ENCODE data around the gene SMCR8. TPM values are rescaled to one million over a fixed set of nuclear protein-coding genes. Genes with fewer than 3 reads are reported as not detected.
"Not testable (repeated sequence)": the region's sequence is repeated elsewhere in the genome, so short reads cannot be mapped to it uniquely, and the experiment has no call there.

Gene SMCR8
- polyA plus RNA-seq, 4 donors, result 11.2 to 17.2 (median 14.9) TPM

GRCh38 chr17:18315562-18315922 is 449 bp downstream of the SMCR8 start:
- no peak for DNase-seq (ENCODE audit: low read depth in 4 of 4, low spot score in 3 of 4)

GRCh38 chr17:18315961-18316360 is 868 bp downstream of the SMCR8 start:
- no peak for DNase-seq (ENCODE audit: low read depth in 4 of 4, low spot score in 3 of 4)

- no peak for DNase-seq (ENCODE audit: low read depth in 4 of 4, low spot score in 3 of 4)
These were observed 3.0 kb downstream of the SMCR8 start for GRCh38 chr17:18318117-18318516.

- DNase-seq (ENCODE audit: low read depth in 4 of 4, low spot score in 3 of 4), result no peak
These were observed 3.8 kb downstream of the SMCR8 start for GRCh38 chr17:18318771-18319450.

- peak in 1 of 4 donors; percentile 29 for DNase-seq (ENCODE audit: low read depth in 4 of 4, low spot score in 3 of 4)
These were observed 4.6 kb downstream of the SMCR8 start for GRCh38 chr17:18319604-18320256.

GRCh38 chr17:18320301-18320700 is 5.2 kb downstream of the SMCR8 start:
- DNase-seq (ENCODE audit: low read depth in 4 of 4, low spot score in 3 of 4), result no peak

GRCh38 chr17:18321309-18321708 is 6.2 kb downstream of the SMCR8 start:
- DNase-seq (ENCODE audit: low read depth in 4 of 4, low spot score in 3 of 4), result no peak

- no peak for DNase-seq (ENCODE audit: low read depth in 4 of 4, low spot score in 3 of 4)
These were observed 7.4 kb downstream of the SMCR8 start for GRCh38 chr17:18322522-18322921.

- DNase-seq (ENCODE audit: low read depth in 4 of 4, low spot score in 3 of 4), result no peak
These were observed 7.9 kb downstream of the SMCR8 start for GRCh38 chr17:18323007-18323406.

GRCh38 chr17:18323507-18324139 is 8.5 kb downstream of the SMCR8 start:
- no peak for DNase-seq (ENCODE audit: low read depth in 4 of 4, low spot score in 3 of 4)

- DNase-seq (ENCODE audit: low read depth in 4 of 4, low spot score in 3 of 4), result no peak
These were observed 9.3 kb downstream of the SMCR8 start for GRCh38 chr17:18324140-18325050.

- no peak for DNase-seq (ENCODE audit: low read depth in 4 of 4, low spot score in 3 of 4)
These were observed 10.9 kb downstream of the SMCR8 start for GRCh38 chr17:18326039-18326438.

- DNase-seq (ENCODE audit: low read depth in 4 of 4, low spot score in 3 of 4), result no peak
These were observed 11.5 kb downstream of the SMCR8 start for GRCh38 chr17:18326572-18326971.

- no peak for DNase-seq (ENCODE audit: low read depth in 4 of 4, low spot score in 3 of 4)
These were observed 12.0 kb downstream of the SMCR8 start for GRCh38 chr17:18327093-18327492.

GRCh38 chr17:18327556-18327955 is 12.5 kb downstream of the SMCR8 start:
- no peak for DNase-seq (ENCODE audit: low read depth in 4 of 4, low spot score in 3 of 4)

- no peak for DNase-seq (ENCODE audit: low read depth in 4 of 4, low spot score in 3 of 4)
These were observed 13.6 kb downstream of the SMCR8 start for GRCh38 chr17:18328643-18329204.

- DNase-seq (ENCODE audit: low read depth in 4 of 4, low spot score in 3 of 4), result no peak
These were observed 16.8 kb downstream of the SMCR8 start for GRCh38 chr17:18331879-18332278.

GRCh38 chr17:18332909-18333489 is 17.9 kb downstream of the SMCR8 start:
- no peak for DNase-seq (ENCODE audit: low read depth in 4 of 4, low spot score in 3 of 4)

- not testable (repeated sequence) for DNase-seq (ENCODE audit: low read depth in 4 of 4, low spot score in 3 of 4)
These were observed 23.1 kb downstream of the SMCR8 start for GRCh38 chr17:18338158-18338557.

- no peak for DNase-seq (ENCODE audit: low read depth in 4 of 4, low spot score in 3 of 4)
These were observed 24.8 kb downstream of the SMCR8 start for GRCh38 chr17:18339933-18340332.

Measured in left renal pelvis (tissue), 4 donors.